GM18858 (cell line): Measurements from ENCODE around the gene TCIRG1.

ENCODE experiments used
- ATAC-seq: cut with Tn5 transposase; IDR thresholded peaks from one replicate; pipeline ENCODE4 v1.9.1; 2021; ENCODE audit not compliant: unreplicated experiment

The TCIRG1 gene

DNA sequence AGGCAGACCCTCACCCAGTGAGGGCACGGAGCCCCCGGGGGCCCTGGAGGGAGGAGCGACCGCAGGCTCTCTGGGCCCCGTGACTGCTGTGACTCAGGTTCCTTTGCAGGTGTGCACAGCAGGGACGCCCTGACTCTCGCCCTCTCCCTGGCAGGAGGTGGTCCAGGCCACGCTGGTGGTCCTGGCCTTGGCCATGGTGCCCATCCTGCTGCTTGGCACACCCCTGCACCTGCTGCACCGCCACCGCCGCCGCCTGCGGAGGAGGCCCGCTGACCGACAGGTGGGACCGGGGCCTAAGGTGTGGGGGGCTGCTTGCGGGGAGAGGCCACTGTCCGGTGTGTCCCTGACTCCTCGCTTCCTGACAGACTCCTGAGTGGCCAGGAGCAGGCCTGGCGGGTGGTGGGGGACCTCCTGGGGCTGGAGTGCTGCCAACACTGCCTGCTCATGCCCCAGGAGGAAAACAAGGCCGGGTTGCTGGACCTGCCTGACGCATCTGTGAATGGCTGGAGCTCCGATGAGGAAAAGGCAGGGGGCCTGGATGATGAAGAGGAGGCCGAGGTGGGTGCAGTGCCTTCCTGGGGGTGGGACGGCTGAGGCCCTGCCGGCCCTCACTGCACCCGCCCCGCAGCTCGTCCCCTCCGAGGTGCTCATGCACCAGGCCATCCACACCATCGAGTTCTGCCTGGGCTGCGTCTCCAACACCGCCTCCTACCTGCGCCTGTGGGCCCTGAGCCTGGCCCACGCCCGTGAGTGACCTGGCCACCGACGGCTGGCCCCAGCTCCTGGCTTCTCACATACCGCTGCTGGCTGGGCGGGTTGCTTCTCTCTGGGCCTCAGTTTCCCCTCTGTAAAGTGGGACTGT lies 10.9 kb downstream of the TCIRG1 start:
- ATAC-seq, result no peak

DNA sequence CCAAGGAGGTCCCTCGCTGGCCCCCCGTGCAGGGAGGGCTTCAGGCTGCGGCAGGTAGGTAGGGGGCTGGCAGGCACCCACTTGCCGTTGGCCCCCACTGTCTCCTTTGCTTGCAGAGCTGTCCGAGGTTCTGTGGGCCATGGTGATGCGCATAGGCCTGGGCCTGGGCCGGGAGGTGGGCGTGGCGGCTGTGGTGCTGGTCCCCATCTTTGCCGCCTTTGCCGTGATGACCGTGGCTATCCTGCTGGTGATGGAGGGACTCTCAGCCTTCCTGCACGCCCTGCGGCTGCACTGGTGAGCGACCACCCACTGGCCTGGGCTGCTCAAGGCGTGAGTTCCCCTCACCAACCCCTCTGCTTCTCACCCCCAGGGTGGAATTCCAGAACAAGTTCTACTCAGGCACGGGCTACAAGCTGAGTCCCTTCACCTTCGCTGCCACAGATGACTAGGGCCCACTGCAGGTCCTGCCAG lies 11.6 kb downstream of the TCIRG1 start:
- no peak for ATAC-seq

DNA sequence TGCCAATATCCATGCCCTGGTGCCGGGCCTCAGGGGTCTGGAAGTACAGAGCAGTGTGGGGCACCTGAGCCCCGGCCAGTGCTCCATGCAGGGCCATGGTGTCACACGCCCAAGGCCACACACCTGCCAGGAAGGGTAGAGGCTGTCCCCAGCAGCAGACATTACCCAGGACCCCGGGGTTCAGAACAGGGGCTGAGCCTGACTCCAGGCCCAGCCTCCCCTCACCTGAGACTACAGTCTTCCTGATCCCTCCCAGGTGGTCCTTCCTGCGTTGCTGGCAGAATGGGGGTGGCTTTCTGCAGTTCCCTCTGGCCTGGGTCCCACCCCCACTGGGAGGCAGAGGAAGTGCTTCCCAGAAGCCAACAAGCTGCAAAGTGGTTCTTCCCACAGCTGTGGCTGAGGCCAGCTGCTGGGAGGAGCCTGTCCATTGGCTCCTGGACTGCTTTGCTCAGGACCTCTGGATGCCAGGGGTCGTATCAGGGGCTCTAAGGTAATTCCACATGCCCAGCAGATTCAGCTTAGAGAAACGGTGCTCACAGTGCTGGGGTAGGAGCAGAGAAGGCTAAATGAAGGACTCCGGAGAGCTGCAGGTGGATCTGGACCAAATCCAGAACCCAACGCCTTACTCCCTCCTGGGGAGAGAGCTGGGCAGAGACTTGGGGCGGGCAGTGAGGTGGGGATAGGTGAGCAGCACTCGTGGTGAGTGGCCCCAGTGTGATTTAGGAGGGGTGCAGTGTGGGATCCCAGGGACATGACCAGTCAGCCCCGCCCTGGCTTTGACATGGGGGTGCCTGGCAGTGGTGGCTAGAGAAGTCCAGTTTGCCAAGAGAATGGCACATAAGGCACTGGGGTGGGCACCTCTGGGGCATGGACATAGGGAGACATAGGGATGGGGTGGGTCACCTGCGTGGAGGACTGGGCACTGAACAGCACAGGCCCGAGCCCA lies 12.6 kb downstream of the TCIRG1 start:
- no peak for ATAC-seq

DNA sequence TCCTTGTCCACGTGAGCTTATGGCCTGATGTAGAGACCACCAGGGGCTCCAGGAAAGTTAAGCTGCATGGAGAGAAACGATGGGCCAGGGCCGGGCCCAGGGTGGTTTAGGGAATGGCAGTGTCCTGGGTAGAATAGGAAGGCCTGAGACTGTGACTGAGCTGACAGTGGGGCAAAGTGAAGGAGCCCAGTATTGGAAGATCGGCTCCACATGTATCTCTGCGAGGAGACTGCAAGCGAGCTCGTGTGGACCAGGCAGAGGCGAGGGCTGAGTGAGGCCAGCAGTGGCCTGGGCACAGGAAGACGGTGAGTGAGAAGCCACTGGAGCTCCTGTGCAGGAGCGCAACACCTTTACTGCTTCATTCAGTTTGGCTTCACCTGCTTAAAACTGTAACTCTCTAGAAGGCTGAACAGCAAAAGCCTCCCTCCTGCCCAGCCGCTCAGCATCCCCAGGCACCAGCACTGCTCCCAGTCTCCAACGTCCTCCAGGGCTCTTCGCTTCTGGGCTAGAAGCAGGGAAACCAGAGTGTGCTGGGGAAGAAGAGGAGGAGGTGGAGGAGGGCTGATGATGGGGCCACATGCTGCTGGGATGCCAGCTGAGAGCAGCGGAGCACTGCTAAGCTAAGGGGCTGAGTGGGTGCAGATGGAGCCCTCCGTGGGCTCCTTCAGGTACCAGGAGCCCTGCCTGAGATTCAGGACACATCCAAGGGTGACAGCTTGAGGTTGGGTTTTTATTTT lies 13.5 kb downstream of the TCIRG1 start:
- ATAC-seq, result no peak

DNA sequence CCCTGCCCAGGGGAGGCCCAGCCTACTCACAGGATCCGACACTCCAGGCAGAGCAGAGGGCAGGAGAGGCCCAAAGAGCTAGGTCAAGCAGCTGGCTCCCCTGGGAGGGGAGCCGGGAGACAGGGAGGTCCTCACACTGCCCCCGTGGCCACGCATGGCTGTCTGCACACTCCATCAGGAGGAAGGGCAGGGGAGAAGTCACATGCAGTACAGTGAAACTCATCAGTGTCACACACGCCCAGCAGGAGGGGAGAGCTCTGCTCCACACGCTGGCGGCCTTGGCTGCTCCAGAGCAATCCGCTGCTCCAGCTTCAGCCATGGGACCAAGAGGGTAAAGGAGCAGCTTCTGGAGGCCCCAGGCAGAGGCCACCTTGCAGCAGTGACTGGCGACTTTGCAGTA lies 14.3 kb downstream of the TCIRG1 start:
- ATAC-seq, result no peak

DNA sequence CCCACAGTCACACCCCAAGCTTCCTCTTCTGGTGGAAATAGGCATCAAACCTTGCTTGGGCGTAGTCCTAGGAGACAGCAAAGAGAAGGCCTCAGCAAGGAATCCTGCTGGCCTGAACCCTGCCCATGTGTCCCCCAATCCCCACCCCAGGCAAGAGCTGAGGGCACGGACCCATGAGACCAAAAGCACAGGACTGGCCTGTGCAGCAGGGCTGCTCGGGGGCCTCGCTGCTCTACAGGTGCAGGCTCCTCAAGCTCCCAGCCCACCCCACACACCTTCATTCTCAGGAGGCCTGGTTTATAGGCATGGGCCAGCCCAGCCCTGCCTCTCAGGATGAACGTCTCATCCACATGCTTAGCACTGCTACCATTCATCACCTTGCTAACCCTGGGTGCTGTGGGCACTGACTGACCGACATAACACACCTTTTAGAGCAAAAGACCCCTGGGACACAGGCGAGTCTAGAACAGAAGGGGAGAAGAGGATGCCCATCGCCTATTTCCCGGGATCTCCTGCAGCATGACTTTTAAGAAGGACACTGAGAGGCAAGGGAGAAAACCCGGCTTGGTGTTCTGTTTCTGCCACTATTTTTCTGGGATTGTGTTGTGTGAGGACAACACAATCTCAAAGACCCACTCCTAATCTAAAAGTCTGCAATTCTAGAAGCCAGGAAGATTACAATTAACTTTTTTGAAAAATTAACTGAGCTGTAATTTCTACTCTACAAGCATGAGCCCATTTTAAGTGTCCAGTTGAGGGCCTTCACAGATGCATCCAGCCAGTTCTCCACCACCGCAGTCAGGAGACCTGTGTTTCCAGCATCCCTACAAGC lies 15.4 kb downstream of the TCIRG1 start:
- no peak for ATAC-seq

DNA sequence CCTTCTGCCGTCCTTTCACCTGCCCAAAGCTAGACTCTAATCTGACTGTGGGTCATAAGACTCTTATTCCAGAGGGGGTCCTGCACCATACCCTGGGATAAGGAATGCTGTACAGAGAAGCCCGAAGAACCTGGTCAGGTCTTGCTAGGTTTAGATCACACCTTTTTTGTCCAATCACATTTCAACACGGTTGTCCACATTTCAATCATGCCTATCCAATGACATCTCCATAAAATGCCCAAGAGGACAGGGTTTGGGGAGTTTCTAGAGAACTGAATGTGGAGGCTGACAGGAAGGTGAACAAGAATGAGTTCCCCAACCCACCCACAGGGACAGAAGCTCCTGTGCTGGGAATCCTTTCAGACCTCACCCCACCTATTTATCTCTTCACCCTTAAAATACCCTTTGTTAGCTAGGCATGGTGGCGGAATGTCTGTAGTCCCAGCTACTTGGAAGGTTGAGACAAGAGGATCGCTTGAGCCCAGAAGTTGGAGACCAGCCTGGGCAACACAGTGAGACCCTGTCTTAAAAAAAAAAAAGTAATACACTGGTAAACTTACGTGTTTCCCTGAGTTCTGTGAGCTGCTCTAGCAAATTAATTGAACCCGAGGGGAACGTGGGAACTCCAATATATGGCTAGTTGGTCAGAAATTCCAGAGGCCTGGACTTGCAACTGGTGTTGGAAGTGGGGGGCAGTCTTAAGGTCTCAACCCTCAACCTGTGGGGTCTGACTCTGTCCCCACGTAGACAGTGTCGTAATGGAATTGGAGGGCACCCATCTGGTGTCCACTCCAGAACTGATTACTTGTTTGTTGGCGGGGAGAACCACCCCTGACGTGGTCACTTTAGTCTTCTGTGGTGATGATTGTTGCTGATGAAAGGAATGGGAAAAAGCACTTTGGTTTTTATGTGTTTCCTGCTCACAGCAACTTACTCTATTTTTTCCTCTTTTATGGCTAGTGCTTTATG lies 17.8 kb downstream of the TCIRG1 start:
- no peak for ATAC-seq

DNA sequence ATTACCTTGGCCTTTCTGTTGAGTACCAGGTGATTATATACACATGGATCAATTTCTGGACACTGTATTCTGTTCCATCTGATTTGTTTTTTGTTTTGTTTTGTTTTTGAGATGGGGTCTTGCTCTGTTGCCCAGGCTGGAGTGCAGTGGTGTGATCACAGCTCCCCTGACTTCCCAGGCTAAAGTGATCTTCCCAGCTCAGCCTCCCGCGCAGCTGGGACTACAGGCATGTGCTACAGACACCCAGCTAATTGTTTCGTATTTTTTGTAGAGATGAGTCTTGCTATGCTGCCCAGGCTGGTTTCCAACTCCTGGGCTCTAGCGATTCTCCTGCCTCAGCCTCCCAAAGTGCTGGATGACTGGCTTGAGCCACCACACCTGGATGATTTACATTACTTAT lies 19.0 kb downstream of the TCIRG1 start:
- ATAC-seq, result no peak

DNA sequence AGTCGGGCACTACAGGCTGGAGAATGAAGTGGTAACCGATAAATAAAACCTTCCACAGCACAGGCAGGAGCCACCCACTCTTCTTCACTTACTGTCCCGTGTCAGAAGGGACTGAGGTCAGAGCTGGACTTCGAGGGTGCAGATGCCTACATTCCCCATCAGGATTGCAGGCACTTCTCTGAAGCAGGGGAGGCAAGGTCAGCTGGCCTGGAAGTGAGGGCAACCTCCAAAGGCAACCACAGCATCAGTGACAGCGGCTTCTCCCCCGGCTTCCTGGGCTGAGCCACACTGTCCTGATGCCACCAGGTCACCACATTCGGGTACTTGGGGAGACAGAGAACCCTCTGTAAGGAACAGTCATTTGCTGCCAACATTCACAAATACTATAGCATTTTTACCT lies 22.7 kb downstream of the TCIRG1 start:
- no peak for ATAC-seq

DNA sequence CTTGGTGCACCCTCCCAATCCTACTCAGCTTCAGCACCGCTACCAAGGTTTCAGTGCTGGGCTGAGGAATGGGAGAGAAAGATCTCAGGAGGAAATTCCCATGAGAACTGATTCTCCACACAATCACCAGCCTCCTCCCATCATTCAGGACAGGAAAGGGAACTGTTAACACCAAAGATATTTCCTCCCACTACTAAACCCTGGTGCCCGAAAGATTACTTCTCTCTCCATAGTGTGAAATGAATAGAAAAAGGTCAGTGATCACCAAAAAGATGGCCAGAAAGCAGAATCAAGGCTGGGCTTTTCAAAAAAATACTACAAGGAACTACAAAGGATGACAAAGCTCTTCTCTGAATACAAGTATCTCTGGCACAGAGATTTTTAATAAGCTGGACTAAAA lies 26.1 kb downstream of the TCIRG1 start:
- no peak for ATAC-seq

DNA sequence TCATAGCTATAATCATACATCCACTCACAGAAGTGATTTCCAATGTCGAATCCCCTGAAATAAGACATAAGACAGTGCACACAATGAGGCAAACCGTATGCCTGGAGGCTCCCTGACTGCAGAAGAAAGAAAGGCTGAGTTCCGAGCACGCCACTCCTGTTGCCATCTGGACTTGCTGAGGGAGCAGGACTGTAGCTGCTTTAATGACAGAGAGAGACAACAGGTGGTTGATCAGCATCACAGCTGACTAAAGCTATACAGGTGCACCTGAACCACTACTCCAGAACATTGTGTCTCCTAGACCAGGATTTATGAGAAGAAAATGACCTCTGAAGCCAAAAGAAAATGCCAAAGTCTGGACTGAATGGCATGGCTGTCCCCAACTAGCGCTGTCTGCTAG lies 27.0 kb downstream of the TCIRG1 start:
- no peak for ATAC-seq

DNA sequence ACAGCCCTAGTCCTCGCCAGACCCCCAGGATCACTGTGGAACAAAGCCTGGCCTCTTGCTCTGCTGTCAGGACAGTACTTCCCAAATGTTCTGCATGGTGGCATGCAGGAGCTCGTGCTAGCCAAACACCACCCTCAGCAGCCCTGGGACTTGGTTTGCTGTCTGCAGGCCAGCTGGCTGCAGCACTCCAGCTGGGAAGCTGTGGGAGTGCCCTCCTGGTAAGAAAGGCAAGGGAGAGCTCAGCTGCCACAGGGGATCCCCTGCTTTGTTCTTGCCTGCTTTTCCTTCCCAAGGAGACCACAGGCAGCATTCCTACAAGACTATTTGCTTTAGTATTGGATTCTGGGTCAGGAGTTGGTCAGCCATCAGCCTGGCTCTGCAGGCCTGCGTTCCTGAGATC lies 27.9 kb downstream of the TCIRG1 start:
- ATAC-seq, result no peak

DNA sequence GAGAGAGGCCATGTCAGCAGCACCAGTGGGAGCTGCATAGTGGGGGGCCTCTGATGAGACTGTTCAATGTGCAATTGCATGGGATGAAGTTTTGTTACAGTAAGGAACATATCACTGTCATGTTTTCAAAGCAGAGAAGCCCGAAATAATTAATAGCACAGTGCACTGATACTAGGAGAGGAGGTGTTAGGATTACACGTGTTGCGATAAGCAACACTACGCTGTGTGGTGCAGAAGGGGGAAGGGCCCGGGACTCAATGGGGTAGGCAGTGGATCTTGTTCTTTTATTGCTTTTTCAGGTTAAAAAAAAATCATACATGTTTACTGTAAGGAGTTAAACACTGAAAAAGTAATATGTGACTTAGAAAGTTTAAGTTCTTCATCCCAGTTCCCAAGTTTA lies 29.2 kb downstream of the TCIRG1 start:
- ATAC-seq, result no peak

DNA sequence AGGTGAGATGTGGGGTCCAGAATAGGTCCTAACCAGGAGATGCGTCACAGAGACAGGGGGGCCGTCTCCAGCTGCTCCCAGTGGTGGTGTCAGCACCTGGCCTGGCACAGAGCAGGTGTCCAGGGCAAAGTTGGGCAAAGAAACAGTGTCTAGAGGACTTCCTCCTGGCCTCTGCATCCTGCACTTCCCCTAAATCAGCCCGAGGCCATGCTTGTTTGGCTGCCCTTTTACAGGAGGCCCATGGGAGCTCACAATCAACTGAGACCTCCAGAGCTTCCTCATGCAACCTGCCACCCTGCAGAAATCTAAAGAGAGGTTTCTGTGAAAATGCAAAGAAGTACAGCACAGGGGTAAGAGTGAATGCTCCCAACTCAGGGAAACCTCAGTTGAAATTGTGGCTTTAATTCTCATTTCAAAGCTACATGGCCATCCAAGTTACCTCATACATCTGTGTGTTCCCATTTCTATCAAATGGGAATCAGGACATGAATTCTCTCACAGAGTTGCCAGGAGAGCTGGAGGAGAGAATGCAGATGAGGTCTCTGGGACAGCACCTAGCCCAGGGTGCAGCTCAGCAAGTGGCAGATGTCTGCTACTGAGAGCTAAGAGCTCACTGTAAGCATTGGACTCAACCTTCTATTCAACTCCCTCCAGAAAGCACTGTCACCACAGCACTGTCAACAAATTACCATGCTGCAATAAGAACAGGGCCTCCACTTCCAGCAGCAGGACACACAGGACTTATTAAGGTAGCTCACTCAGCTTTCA lies 32.6 kb downstream of the TCIRG1 start:
- ATAC-seq, result no peak

DNA sequence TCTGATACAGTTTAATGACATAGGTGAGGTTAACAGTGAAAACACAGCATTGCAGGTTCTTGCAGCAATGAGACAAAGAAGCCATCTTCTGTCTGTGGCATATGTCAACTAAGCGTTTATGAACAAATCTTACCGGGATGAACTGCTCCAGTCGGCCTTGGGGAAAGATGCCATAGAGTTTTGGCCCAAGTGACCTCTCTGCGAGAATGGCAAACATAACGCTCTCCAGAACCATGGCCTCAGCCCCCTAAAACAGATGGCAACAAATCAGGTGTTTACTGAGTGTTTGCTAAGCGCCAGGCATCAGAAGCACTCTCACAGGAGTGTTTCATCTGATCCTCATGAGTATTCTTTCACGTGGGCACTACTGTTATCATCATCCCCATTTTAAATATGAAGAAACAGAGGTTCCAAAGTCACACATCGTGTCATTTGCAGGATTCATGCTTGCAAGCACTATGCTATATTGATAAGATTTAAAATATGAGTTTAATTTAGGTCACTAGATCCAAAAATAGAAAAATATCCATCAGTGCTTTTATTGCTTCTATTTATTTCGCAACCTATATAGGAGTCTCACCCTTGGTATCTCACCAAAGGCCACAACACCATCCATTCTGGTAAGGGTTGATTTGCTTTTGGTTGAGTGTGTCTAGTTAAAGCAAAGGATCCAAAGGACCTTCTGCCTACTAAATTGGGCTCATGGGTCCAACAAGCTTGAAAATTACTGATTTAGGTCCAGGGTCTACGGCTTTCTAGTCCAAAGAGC lies 35.9 kb downstream of the TCIRG1 start:
- ATAC-seq, result no peak

DNA sequence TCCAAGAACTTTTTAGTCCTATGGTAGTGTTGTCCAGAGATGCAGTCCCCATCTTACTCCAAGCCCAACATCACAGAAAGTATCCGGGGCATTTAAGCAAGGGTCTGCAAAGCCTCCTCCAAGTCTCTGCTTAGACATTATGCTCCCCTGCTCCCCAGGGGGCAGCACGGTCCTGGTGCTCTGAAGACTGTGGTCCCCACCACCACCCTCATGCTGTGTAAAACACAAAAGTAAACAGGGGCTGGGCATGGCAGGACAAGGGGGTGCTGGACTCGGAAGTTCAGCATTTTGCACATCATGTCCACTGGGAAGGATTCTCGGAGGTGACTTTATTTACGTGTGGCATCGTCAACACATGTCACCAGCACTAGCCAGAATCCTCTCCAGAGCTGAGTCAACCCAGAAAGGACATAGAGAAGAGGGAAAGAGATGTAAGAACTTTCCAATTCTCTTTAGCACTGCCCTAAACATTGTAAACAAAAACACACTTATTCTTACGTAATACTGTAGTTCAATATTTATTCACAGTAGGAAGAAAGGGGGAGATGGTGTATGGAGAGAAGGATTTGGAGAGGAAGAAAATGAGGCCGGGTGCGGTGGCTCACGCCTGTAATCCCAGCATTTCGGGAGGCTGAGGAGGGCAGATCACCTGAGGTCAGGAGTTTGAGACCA lies 37.7 kb downstream of the TCIRG1 start:
- no peak for ATAC-seq
